Hepatocyte (in vitro differentiated cells): ENCODE data around the gene ZNF445.
"Not testable (repeated sequence)": the region's sequence is repeated elsewhere in the genome, so short reads cannot be mapped to it uniquely, and the experiment has no call there.

Experiments used
- EZH2 ChIP-seq: fragments of 200-600 bp; sonication (generic); IDR thresholded peaks from 2 replicates; pipeline ENCODE4 v1.6.1; 2016; ENCODE audit warnings: antibody characterized with exemption, mild to moderate bottlenecking, borderline replicate concordance
- EZH2phosphoT487 ChIP-seq: fragments of 200-600 bp; sonication (generic); IDR thresholded peaks from one replicate; pipeline ENCODE4 v1.6.1; 2018; ENCODE audit warnings: antibody characterized with exemption, mild to moderate bottlenecking, low read depth, moderate library complexity; ENCODE audit not compliant: unreplicated experiment, severe bottlenecking

DNA sequence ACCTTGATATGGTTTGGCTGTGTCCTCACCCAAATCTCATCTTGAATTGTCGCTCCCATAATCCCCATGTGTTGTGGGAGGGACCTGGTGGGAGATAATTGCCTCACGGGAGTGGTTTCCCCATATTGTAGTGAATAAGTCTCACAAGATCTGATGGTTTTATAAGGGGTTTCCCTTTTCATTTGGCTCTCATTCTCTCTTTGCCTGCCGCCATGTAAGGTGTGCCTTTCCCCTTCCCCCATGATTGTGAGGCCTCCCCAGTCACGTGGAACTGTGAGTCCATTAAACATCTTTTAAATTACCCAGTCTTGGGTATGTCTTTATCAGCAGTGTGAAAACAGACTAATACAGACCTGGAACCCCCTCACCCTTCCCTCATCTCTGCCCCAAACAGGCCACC lies 59.4 kb downstream of the ZNF445 start:
- TF ChIP-seq EZH2, EZH2phosphoT487: not testable (repeated sequence)
